ENCODE results near the gene RUFY3.

The RUFY3 gene

DNA sequence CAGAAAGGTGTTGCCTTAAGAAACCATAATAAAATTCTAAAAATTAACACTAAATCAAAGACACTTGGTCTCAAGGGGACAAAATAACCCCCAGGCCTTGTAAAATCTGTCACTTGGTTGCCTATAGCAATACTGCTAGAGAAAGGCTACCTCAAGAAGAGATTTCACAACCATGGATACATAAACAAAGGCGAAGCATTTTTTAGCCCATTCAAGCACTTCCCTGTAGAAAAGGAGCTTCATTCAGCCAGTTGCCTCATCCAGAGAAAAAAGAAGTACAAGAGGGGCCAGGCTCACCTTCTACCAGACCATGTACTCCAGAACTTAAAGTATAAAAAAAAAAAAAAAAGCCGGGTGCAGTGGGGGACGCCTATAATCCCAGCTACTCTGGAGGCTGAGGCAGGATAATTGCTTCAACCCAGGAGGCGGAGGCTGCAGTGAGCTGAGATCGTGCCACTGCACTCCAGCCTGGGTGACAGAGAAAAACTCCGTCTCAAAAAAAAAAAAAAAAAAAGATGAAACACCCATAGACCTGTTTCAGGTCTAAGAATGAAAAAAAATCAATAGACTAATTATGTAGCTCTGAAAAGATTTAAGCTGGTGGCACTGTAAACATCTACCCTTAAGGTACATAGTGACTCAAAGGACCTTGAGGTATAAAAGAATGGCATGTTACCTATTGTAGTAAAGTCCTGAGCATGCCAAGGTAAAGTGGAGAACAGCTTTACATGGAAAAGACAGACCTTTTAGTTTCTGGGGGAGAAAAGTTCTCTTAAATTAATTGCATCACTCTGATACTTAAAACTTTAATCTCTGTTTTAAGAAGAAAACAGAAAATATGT, 18.0 kb downstream of the RUFY3 start:
- Histone ChIP-seq H3K27ac (ENCODE audit: poor library complexity, severe bottlenecking) (no peak overlapping the region), H3K4me1 (ENCODE audit: insufficient read depth, poor library complexity, severe bottlenecking) (peaks cover 2% of the 10 kb centered on the region), H3K9me3 (ENCODE audit: severe bottlenecking) (no peaks in the 10 kb centered on the region), H3K36me3 (ENCODE audit: low read depth) (no peaks in the 10 kb centered on the region), H3K27me3 (ENCODE audit: insufficient read depth, poor library complexity, severe bottlenecking) (no peaks in the 10 kb centered on the region), H3K4me3 (ENCODE audit: severe bottlenecking) (no peak overlapping the region)
- TF ChIP-seq, protein P1, sequence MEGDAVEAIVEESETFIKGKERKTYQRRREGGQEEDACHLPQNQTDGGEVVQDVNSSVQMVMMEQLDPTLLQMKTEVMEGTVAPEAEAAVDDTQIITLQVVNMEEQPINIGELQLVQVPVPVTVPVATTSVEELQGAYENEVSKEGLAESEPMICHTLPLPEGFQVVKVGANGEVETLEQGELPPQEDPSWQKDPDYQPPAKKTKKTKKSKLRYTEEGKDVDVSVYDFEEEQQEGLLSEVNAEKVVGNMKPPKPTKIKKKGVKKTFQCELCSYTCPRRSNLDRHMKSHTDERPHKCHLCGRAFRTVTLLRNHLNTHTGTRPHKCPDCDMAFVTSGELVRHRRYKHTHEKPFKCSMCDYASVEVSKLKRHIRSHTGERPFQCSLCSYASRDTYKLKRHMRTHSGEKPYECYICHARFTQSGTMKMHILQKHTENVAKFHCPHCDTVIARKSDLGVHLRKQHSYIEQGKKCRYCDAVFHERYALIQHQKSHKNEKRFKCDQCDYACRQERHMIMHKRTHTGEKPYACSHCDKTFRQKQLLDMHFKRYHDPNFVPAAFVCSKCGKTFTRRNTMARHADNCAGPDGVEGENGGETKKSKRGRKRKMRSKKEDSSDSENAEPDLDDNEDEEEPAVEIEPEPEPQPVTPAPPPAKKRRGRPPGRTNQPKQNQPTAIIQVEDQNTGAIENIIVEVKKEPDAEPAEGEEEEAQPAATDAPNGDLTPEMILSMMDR (IDR thresholded peaks at IDR 0.05; ENCODE audit: poor library complexity, severe bottlenecking) = no peak
- no peak for ATAC-seq (ENCODE audit: low read depth)
- DNase-seq (ENCODE audit: low spot score) = no peak

DNA sequence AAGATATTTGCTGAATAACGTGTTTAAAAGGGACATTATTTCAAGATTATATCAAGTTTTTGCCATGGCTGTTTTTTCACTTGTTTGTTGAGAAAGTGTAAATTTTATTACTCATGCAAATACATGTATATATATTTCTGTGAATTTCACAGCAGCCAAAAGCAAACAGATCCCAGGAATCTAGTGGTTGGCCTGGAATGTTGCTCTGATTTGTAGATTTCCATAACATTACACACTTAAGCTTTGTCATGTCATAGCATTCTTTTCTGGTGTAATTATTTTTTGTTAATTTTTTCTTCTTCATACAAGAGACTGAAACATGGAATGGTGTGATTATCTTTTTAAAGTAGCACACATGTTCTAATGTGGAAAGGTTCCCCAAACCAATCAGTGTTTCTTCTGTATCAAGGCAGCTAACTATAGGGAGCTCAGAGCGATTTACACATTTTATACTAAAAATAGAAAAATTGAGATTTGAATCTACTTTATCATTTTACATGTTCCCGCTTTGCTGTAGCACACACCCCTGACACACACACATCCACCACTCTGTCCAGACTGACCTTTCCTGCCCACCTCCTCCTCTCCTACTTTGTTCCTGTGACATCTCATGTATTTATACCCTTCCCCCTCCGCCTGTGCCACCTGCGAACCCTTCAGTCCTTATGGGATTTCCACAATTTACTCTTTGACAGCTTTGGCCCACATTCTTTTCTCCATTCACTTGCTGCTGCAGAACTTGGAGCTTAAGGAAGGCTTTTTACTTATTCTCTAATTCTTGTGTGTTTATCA, 20.3 kb downstream of the RUFY3 start:
- TF ChIP-seq, protein P1 (IDR thresholded peaks at IDR 0.05; ENCODE audit: poor library complexity, severe bottlenecking) = no peak
- ATAC-seq (ENCODE audit: low read depth) (no peak), DNase-seq (ENCODE audit: low spot score) (no peak)
- H3K4me3 ChIP-seq (ENCODE audit: severe bottlenecking) = no peak overlapping the region
- no peaks in the 10 kb centered on the region for H3K27me3 ChIP-seq (ENCODE audit: insufficient read depth, poor library complexity, severe bottlenecking)
- no peak overlapping the region for H3K27ac ChIP-seq (ENCODE audit: poor library complexity, severe bottlenecking)
- no peaks in the 10 kb centered on the region for H3K9me3 ChIP-seq (ENCODE audit: severe bottlenecking)
- H3K4me1 ChIP-seq (ENCODE audit: insufficient read depth, poor library complexity, severe bottlenecking) = no peaks in the 10 kb centered on the region
- H3K36me3 ChIP-seq (ENCODE audit: low read depth) = no peaks in the 10 kb centered on the region

DNA sequence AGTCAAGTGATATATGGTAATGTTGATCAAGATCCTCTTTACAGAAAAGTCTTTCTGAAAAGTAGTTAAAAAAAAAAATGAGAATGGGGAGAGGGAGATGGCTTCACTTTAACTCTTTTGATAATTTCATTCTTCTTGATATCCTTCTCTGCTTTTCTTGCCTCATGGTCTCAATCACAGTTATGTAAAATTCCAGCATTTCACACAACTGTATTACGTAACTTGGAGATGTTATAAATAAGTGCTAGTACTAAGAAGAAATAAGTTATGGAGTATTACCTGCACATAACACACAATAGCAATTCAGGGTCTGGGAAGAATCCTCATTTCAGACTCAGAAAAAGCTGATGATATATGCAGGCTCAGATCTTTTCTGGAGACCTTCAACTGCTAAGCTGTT, 22.0 kb downstream of the RUFY3 start:
- ATAC-seq (ENCODE audit: low read depth) = no peak
- Histone ChIP-seq H3K27ac (ENCODE audit: poor library complexity, severe bottlenecking) (no peak overlapping the region), H3K36me3 (ENCODE audit: low read depth) (no peaks in the 10 kb centered on the region), H3K4me1 (ENCODE audit: insufficient read depth, poor library complexity, severe bottlenecking) (no peaks in the 10 kb centered on the region), H3K27me3 (ENCODE audit: insufficient read depth, poor library complexity, severe bottlenecking) (no peaks in the 10 kb centered on the region), H3K4me3 (ENCODE audit: severe bottlenecking) (no peak overlapping the region), H3K9me3 (ENCODE audit: severe bottlenecking) (no peaks in the 10 kb centered on the region)
- no peak for DNase-seq (ENCODE audit: low spot score)
- TF ChIP-seq, protein P1 (IDR thresholded peaks at IDR 0.05; ENCODE audit: poor library complexity, severe bottlenecking) = no peak

DNA sequence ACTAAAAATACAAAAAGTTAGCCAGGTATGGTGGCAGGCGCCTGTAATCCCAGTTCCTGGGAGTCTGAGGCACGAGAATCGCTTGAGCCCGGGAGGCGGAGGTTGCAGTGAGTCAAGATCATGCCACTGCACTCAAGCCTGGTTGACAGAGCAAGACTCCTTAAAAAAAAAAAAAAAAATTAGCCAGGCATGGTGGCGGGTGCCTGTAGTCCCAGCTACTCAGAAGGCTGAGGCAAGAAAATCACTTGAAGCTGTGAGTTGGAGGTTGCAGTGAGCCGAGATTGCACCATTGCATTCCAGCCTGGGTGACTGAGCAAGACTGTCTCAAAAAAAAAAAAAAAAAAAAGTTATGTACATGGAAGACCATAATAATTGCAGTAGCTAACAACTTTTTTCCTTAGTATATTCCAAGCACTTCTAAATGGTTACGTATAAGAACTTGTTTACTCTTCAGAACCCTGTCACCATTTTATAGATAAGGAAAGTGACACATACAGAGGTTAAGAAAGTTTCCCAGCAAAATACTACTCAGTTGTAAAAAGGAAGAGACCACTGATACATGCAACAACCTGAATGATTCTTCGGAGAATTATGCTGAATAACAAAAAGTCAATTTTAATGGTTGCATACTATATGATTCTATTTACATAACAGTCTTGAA, 24.5 kb downstream of the RUFY3 start:
- no peak for DNase-seq (ENCODE audit: low spot score)
- TF ChIP-seq, protein P1 (IDR thresholded peaks at IDR 0.05; ENCODE audit: poor library complexity, severe bottlenecking) = no peak
- Histone ChIP-seq H3K36me3 (ENCODE audit: low read depth) (no peaks in the 10 kb centered on the region), H3K4me1 (ENCODE audit: insufficient read depth, poor library complexity, severe bottlenecking) (no peaks in the 10 kb centered on the region), H3K9me3 (ENCODE audit: severe bottlenecking) (no peaks in the 10 kb centered on the region), H3K27ac (ENCODE audit: poor library complexity, severe bottlenecking) (no peak overlapping the region), H3K4me3 (ENCODE audit: severe bottlenecking) (no peak overlapping the region), H3K27me3 (ENCODE audit: insufficient read depth, poor library complexity, severe bottlenecking) (no peaks in the 10 kb centered on the region)
- no peak for ATAC-seq (ENCODE audit: low read depth)

Data from RWPE2 (cell line).